ENCODE results near the gene HM13. TPM values are rescaled to one million over a fixed set of nuclear protein-coding genes. Genes with fewer than 3 reads are reported as not detected.
"Not testable (repeated sequence)": the region's sequence is repeated elsewhere in the genome, so short reads cannot be mapped to it uniquely, and the experiment has no call there.

HM13 gene
- polyA plus RNA-seq, 4 donors: 127 to 152 (median 141) TPM

DNA sequence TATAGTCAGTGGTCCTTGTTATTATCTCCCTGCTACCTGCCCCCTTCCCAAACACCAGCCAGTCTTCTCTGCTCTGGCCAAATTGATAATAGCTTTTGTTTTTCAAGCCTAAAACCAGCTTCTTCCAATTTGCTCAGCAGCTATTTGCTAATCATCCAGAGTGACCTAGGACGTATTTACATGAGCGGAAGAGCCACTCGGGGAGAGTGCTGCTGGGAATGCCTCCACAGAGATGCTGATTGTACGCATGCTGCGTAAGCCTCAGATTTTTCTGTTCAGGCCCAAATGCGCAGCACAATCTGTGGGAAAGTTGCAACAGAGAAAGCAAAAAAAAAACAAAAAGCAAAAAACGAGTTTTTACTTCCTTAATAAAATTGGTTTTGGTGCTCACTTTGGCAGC, 66.5 kb downstream of the HM13 start:
- DNase-seq (ENCODE audit: low read depth in 4 of 4, low spot score in 3 of 4): no peak

GRCh38 chr20:31581391-31581790, 67.1 kb downstream of the HM13 start:
- DNase-seq (ENCODE audit: low read depth in 4 of 4, low spot score in 3 of 4): no peak

- no peak for DNase-seq (ENCODE audit: low read depth in 4 of 4, low spot score in 3 of 4)
Observed at GRCh38 chr20:31587545-31588389, 73.5 kb downstream of the HM13 start.

DNA sequence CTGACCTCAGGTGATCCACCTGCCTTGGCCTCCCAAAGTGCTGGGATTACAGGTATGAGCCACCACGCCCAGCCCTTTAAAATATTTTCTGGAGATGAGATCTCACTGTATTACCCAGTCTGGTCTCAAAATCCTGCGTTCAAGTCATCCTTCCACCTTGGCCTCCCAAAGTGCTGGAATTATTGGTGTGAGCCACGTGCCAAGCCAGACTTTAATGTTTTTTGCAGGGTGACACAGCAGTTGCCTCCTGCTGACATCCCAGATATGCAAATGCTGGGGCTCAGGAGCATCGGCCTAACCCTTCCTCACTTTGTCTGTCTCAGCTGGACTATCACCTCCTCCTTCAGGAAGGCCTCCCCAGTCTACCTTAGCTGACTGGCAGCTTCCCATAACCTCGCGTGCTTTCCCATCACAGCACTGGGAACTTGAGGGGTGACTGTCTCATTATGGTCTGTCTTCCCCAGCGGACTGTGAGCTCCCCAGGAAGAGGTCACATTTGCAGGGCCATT, 76.5 kb downstream of the HM13 start:
- no peak for DNase-seq (ENCODE audit: low read depth in 4 of 4, low spot score in 3 of 4)

- no peak for DNase-seq (ENCODE audit: low read depth in 4 of 4, low spot score in 3 of 4)
Observed at GRCh38 chr20:31593221-31594001, 79.2 kb downstream of the HM13 start.

DNA sequence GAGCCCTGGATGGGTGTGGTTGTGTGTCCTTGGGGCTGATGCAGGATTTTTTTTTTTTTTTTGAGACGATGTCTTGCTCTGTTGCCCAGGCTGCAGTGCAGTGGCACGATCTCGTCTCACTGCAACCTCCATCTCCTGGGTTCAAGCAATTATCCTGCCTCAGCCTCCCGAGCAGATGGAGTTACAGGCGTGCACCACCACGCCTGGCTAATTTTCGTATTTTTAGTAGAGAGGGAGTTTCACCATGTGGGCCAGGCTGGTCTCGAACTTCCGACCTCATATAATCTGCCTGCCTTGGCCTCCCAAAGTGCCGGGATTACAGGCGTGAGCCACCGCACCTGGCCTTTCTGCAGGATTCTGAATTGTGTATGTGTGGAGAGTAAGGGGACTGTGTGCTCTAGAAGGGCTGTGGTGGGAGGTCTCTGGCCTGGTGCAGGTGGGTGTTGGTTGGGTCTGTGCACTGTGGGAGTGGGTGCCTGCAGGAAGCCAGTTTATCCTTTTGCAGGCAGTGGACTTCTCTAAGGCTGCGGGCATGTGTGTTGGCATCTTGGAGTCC, 79.8 kb downstream of the HM13 start:
- no peak for DNase-seq (ENCODE audit: low read depth in 4 of 4, low spot score in 3 of 4)

DNA sequence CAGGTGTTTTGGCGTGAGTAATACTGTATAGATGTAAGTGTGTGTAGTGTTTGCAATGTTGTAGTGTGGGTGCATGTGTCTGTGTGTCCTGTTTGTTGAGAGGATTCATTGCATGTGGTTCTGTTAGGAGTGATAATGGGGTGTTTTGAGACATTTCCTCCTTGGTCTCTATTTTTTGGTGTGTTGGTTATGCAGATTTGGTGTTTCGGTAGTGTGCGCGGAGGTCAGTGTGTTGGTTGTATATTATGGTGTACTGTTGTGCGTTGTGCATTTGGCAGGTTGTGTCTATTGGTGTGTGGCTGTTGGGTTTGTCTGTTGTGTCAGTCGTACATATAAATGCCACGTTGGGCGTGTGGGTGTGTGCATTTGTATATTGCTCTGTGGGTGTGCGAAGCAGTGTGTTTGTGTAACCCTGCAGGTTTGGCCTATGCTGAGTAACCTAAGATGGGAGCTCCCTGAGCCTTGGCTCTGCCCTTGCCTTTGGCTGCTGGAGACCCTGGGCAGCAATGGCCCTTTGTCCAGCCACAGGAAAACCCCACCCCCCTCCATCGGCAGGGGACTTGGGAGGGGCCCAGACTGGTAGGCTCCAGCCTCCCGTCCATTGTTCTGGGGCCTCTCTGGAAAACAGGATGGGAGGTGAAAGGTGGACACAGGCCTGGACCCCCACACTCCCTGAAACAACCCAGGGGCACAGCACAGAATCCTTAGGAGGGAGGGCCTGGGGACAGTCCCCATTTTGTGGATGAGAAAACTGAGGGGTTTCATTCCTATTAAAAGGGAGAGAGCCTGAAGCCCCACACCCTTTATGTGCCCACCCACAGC, 80.5 kb downstream of the HM13 start:
- no peak for DNase-seq (ENCODE audit: low read depth in 4 of 4, low spot score in 3 of 4)

DNA sequence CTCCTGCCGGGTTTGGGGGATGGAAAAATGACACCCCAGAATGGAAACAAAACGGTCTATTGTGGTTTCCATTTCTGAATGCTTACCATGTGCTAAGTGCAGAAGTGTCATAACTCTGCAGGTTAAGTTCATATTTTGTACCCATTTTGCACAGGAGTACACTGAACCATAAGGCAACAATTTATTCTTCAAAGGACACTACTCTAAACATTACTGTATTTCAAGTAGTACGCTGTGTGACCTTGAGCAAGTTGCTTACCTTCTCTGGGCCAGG, 81.1 kb downstream of the HM13 start:
- no peak for DNase-seq (ENCODE audit: low read depth in 4 of 4, low spot score in 3 of 4)

DNA sequence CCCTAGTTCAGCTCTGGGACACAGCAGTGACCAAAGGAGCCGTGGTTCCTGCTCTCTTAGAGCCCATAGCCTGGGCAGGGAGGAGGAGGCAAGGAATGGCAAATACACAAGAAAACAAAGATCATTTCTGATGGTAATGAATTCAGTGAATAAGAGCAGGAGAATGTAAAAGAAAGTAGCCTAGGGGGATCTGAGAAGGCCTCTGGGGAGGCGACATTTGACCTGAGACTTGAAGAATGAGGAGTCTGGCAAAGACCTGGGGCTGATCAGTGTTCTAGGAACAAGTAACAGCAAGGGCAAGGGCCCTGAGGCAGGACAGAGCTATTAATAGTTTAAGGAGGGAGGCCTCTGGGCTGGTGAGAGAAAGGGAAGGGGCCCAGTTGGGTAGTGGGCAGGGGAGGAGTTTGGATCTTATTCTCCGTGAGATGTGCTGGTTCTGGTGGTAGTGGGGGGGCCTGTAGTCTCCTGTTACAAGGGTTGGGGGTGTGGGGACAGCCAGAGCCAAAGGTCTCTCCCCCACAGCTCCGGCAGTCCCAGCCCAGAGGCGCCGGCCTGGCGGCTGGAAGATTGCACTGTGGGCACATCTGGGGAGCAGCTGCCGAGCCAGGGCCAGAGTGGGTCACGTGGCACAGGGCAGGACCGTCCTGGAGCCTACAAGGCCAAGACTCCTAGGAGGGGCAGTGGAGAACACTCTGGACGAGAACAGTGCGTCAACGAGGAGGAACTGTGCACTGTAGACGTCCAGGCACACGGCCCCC, 81.6 kb downstream of the HM13 start:
- no peak for DNase-seq (ENCODE audit: low read depth in 4 of 4, low spot score in 3 of 4)

- not testable (repeated sequence) for DNase-seq (ENCODE audit: low read depth in 4 of 4, low spot score in 3 of 4)
Observed at GRCh38 chr20:31596412-31596715, 82.1 kb downstream of the HM13 start.

DNA sequence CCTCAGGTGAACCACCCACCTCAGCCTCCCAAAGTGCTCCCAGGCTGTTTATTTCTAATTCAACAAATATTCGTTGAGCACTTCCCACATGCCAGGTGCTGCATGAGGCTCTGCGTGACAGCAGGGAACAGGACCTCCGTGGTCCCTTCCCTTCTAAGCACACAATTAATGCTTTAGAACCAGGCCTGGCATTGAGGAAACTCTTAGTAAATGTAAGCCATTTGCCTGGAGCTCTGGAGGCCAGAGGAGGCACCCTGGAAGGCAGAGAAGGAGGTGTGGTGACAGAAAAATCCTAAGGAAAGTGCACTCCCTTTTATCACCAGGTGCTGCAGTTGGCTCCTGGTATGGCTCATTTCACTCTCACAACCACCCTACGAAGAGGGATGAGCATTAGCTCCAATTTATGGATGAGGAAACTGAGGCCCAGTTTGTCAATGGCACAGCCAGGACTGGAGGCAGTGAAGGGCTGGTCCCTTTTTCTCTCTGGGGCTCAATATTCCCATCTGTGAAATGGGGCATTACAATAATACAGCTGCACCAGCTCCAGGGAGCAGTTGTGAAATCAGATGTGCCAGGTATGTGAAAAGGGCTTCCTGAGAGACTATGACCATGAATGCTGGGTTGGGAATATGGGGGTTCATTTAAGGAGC, 82.7 kb downstream of the HM13 start:
- DNase-seq (ENCODE audit: low read depth in 4 of 4, low spot score in 3 of 4): no peak

- no peak for DNase-seq (ENCODE audit: low read depth in 4 of 4, low spot score in 3 of 4)
Observed at GRCh38 chr20:31597481-31597855, 83.2 kb downstream of the HM13 start.

GRCh38 chr20:31602431-31602778, 88.2 kb downstream of the HM13 start:
- no peak for DNase-seq (ENCODE audit: low read depth in 4 of 4, low spot score in 3 of 4)

DNA sequence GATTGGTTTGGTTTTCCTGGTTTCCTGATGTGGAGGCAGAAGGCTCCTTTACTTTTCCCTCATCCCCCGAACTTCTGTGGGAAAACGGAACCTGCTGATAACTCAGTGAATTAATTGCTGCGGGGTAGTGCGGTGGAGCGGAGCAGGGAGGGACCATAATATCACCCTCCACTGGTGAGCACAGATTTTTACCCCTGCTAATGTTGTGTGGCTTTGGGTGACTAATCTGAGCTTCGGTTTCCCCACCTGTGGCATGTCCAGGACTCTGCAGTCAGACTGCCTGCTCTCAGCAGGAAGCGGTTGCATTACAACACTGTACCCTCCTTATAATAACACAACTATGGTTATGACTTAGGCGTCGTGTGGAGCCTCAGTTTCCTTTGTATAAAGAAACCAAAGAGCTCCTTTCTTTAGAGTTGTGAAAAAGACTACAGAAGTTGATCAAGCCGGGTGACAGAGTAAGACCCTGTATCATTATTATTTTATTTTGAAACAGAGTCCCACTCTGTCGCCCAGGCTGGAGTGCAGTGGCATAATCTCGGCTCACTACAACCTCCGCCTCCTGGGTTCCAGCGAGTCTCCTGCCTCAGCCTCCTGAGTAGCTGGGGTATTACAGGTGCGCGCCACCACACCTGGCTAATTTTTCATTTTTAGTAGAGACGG, 88.7 kb downstream of the HM13 start:
- no peak for DNase-seq (ENCODE audit: low read depth in 4 of 4, low spot score in 3 of 4)

DNA sequence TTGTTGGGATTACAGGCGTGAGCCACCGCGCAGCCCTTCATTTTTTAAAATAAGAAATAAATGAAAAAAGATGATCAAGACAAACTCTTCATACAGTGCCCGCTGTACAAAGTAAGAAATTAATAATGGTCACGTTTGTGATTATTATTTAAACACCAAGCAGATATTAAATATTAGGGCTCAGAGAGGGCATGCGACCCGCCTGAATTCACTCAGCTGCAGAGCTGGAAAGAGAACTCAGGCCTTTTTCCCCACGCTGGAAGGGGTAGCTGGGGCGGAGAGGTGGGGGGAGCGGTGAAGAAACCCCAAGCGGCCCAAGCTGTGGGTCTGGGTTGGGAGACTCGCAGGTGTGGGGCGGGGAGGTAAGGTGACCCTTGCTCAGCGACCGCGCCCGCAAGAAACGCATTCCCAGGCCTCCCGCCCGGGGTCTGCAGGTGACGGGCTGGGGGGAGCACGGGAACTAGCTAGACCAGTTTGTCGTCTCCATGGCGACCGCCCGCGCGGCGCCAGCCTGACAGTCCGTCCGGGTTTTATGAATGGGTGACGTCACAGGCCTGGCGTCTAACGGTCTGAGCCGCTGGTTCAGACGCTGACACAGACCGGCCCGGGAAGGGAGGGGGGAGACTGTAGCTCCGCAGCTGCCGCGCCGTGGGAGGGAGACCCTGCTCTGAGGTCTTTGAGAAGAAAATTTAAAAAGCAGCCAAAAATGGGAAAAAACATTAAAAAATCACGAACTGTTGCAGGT, 89.8 kb downstream of the HM13 start:
- DNase-seq (ENCODE audit: low read depth in 4 of 4, low spot score in 3 of 4): peak; percentile 98 to 99 (median 98)

GRCh38 chr20:31604567-31605030, 90.4 kb downstream of the HM13 start:
- DNase-seq (ENCODE audit: low read depth in 4 of 4, low spot score in 3 of 4): no peak

- DNase-seq (ENCODE audit: low read depth in 4 of 4, low spot score in 3 of 4): peak; percentile 96 to 97 (median 96)
Observed at GRCh38 chr20:31605031-31605901, 91.0 kb downstream of the HM13 start, which contains the start of gene ID1. Gene ID1, plus strand, starts transcription at chr20:31605289. Its CDS starts 99 bp downstream, at chr20:31605388.
